ENCODE measurements around the gene SECTM1.
A peak's percentile ranks its signal among the peaks of the same experiment; 100 is the strongest.

Gene SECTM1

GRCh38 chr17:82278786-82279391 is 54.7 kb downstream of the SECTM1 start:
- DNase-seq (ENCODE audit: insufficient read length, low spot score) (no peak), FAIRE-seq (no peak)
- TF ChIP-seq POLR2A (IDR thresholded peaks at IDR 0.05; ENCODE audit: low read depth, low read length), result no peak

DNA sequence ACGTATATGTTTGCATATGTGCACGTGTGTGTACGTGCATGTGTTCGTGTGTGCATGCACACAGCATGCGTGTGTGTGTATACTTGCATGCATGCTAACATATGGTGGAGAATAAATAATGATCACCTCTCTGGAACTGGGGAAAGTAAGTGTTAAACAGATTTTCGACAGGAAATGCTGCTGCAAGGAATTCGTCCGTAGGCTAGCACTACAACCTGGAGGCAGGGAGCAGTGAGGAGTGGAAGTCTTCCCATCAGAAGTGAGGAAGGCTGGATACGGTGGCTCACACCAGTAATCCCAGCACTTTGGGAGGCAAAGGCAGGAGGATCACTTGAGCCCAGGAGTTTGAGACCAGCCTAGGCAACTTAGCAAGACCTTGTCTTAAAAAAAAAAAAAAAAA is 55.3 kb downstream of the SECTM1 start:
- no peak for DNase-seq (ENCODE audit: insufficient read length, low spot score)
- FAIRE-seq, result no peak
- TF ChIP-seq POLR2A (IDR thresholded peaks at IDR 0.05; ENCODE audit: low read depth, low read length), result no peak

- no peak for FAIRE-seq
Measured at GRCh38 chr17:82277851-82278250, 55.7 kb downstream of the SECTM1 start.

GRCh38 chr17:82276938-82277337 is 56.6 kb downstream of the SECTM1 start:
- no peak for TF ChIP-seq POLR2A (IDR thresholded peaks at IDR 0.05; ENCODE audit: low read depth, low read length)
- no peak for FAIRE-seq
- no peak for DNase-seq (ENCODE audit: insufficient read length, low spot score)

More at GRCh38 chr17:82277851-82278250, 55.7 kb downstream of the SECTM1 start:
- no peak for TF ChIP-seq POLR2A (IDR thresholded peaks at IDR 0.05; ENCODE audit: low read depth, low read length)
- DNase-seq (ENCODE audit: insufficient read length, low spot score), result no peak

DNA sequence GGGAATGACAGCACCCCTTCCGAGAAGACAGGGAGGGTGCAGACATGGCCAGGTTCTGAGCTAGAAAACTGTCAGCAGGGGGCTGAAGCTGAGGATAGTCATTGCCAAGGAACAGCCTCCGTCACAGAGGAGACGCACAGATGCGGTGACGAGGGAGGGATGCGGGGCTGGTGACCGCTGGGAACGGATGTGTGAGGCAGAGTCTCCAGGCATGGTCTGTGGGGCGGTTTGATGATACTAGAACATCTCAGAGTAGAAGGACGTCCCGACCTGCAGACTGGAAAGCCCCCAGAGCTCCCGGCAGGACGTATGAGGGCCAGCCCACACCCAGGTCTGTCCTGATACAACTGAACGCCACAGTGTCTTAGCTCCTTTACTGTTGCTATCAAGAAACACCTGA is 58.2 kb downstream of the SECTM1 start:
- FAIRE-seq (no peak), DNase-seq (ENCODE audit: insufficient read length, low spot score) (no peak)
- TF ChIP-seq POLR2A (IDR thresholded peaks at IDR 0.05; ENCODE audit: low read depth, low read length), result no peak

DNA sequence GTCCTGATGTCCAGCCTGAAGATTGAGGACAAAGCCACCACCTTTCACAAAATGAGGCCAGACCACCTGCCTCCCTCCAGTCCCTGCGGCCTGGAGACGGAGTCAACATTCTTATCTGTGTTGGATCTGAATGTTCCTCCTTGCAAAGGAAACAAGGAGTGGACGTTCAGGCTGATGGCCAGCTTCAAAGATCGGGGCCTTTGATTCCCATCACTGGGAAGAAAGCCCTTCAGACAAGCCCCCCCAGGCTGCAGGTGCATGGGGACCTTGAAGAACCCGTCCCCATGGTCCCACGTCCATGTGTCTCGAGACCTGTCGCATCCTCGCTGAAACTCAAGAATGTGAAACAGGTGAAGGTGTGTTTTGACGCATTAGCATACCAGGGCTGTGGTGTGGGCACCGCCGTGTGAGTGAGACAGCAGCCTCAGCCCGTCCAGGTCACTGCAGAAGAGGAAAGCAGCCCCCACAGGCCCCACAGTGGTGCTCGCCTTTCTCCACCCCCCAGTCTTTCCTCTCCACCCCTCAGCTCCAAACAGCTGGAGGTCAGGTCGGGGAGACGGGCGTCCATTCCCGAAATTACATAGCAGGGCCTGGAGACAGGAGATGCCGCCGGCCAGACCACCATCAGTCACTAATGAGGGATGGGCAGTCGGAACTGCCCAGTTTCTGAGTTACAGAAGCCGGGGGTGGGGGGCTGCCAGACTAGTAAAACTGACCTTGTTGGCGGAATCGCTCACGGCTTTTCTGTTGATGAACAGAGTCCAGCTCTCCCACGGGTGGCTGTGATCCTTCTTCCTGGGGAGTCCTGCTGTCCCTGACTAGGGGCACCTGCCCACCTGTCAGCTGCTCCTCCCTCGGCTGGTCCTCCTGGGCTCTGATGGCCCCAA is 59.2 kb downstream of the SECTM1 start:
- no peak for TF ChIP-seq POLR2A (IDR thresholded peaks at IDR 0.05; ENCODE audit: low read depth, low read length)
- DNase-seq (ENCODE audit: insufficient read length, low spot score) (no peak), FAIRE-seq (no peak)

DNA sequence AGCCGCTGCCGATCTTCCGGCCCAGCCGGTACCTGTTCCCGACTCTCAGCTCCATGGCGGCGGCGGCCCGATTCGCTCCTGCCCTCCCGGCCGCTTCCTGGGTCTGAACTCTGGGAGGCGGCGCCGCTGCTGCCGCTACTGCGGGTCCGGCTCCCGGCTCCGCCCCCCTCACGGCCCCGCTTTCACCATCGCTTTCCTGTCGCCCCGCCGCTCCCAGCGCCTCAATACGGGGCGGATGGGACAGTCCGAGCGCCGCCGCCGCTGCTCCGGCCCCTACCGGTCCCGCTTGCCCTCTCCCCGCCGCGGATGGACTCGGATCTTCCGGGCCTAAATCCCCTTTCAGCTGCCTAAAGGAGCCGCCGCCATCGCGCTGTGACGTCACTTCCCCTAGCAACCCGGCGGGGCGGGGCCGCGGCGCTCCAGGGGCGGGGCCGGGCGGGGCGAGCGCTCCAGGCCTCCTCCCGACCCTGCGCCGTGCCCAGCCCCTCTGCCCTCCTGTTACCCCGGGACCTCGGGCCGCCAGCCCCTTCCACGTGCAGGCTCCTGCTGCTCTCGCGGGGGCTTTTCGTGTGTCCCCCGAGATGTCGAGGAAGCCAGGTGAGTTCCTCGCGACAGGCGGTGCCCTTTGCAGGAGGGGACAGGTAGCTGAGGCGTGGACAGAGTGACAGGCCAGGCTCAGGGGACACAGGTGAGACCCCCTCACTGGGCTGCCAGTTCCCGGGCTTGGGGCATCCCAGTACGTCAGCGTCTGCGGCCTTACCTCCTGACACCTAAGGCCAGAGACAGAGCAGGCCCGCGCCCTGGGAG is 60.0 kb downstream of the SECTM1 start, which contains the start of gene CSNK1D:
CSNK1D (minus strand) TSS at position 374 of the 807 bp plus-strand sequence; CDS start at position 55, 319 bp downstream.
- DNase-seq (ENCODE audit: insufficient read length, low spot score) (peak; percentile 74), FAIRE-seq (no peak)
- TF ChIP-seq POLR2A (IDR thresholded peaks at IDR 0.05; ENCODE audit: low read depth, low read length), result peak; percentile 69; the same call in 1 of the 2 replicates

- TF ChIP-seq POLR2A (IDR thresholded peaks at IDR 0.05; ENCODE audit: low read depth, low read length), result no peak
- FAIRE-seq (no peak), DNase-seq (ENCODE audit: insufficient read length, low spot score) (no peak)
Measured at GRCh38 chr17:82272495-82273326, 60.9 kb downstream of the SECTM1 start.

- TF ChIP-seq POLR2A (IDR thresholded peaks at IDR 0.05; ENCODE audit: low read depth, low read length), result no peak
- no peak for DNase-seq (ENCODE audit: insufficient read length, low spot score)
- no peak for FAIRE-seq
Measured at GRCh38 chr17:82271401-82271800, 62.2 kb downstream of the SECTM1 start.

Measured in H54 (cell line).